Measurements from ENCODE around the gene ARHGAP45.
"Not testable (repeated sequence)": the region's sequence is repeated elsewhere in the genome, so short reads cannot be mapped to it uniquely, and the experiment has no call there.

Gene ARHGAP45

DNA sequence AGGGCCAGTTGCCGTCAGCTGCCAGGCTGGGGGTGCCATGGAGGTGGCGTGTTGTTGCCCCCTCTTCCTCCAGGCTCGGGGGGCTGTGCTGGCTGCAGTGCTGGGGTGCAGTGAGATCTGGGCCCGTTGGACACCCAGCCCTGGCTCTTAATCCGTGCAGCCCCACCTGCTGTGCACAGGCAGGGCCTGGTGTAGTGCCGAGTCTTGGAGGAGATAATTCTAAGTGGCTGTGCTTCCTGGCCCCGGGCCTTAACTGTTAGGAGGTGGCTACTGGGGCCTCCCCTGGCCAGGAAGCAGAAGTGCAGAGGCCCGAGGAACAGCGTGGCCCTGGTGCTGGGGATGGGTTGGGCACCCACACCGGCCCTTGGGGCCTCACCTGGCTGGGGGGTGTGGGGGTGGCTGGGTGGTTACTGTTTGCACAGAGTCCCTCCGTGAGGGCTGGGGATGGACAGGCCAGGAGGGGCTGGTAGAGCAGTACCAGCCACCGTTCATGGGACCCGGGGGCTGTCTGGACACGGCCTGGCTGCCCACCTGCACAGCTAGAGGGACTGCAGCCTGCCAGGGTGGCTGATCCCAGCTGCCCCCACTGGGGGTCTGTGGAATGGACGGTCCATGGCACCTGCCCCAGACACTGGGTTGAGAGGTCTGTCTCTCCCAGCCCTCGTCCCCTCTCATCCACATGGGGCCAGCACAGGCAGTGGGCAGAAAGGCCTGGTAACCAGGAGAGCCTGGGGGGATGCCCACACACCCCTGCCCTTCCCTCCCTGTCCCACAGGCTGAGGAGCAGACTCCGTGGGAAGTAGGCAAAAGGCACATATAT lies 40.1 kb downstream of the ARHGAP45 start:
- DNase-seq, result no peak

GRCh38 chr19:1107661-1108261 lies 40.8 kb downstream of the ARHGAP45 start:
- DNase-seq, result no peak

DNA sequence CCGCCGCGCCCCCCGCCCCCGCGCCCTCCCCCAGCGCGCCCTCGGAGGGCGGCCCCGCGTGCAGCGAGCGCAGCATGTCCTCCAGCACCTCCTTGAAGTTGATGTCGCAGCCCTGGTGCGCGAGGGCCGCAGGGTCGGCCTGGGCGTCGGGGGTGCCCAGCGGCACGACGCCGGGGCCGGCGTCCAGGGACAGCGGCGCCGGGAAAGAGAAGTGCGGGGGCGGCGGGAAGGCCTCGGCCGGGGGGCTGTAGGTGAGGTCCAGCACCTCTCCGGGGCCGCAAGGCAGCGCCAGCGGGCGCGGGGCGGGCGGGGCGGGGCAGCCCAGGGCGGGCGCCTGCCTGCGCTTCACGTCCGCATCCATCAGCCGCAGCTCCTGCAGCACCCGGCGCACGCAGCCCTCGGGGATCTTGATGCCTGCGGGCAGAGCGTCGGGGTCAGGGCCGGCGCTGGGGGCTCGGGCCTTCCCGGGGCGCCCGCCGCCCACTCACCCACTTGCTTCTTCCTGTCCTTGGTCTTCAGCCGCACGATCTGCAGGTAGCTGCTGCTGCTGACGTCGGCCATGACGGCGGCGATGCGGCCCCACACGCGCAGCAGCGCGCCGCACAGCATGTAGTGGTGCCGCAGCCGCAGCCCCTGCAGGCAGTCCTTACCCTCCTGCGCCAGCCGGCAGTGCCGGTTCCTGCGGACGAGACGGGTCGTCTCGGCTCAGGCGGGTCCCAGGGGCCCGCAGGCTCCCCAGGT lies 41.5 kb downstream of the ARHGAP45 start:
- no peak for DNase-seq

DNA sequence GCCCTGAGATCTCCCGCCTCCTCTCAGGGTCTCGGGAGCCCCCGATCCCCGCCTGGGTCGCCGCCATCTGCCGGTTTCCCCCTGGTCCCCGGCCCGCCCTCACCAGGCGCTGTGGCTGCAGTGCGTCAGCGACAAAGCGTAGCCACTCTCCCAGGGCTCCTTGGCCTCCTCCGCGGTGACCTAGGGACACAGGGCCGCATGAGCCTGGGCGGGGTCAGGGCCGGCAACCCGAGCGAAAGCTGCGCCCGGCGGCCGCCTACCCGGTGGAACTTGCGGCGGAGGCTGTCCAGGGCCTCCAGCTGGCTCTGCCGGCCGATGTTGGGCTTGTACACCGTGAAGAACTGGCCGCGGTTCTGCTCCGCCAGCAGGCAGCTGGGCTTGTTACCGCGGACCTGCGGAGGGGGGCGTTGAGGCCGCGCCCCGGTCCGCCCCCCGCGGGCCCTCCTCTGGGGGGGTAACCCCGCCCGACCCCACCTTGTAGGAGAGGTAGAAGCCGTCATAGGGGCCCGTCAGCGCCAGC lies 42.1 kb downstream of the ARHGAP45 start:
- no peak for DNase-seq

GRCh38 chr19:1109697-1110671 lies 43.0 kb downstream of the ARHGAP45 start:
- no peak for DNase-seq

GRCh38 chr19:1110809-1111640 lies 44.1 kb downstream of the ARHGAP45 start:
- DNase-seq, result no peak

GRCh38 chr19:1111641-1112267 lies 44.8 kb downstream of the ARHGAP45 start:
- DNase-seq, result no peak

GRCh38 chr19:1112268-1113029 lies 45.5 kb downstream of the ARHGAP45 start:
- no peak for DNase-seq

DNA sequence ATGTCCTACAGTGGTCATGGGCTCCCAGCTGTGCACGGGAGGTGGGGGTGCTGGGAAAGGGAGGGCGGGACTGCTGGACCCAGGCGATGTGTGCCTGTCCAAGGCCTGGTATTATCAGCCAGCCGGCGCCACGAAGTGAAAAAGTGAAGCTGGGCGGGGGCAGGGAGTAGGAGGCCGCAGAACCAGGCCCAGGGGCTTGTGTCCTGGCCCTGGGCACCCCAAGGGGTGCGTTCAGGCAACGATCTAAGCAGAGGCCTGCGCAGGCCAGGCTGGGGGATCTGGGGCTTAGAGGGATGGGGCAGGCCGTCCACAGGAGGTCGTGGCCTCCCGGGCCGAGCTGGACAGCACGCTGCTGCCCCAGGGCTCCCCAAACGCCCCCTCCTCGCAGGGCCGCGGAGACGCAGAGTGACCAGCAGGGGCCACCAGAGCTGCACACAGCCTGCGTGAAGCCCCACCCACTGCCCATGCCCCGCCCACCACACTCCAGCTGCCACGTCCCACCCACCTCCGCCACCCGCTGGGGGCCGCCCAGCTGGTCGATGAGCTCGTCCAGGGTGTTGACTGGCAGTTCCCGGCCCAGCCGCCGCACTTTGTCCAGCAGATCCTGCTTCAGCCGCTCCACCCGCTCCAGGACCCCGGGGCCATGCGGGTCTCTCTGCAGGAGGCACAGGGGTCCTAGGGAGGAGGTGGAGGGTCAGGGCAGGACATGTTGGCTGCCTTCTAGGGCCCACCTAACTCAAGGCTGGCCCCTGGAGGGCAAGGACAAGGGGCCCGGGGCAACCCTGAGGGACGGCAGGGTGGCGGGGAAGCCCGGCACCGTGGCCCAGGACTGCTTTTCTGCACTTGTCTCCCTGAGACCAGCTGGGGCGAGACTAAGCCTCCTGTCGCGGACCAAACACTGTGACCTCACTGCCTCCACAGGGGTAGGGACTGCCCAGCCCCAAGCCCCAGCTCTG lies 46.3 kb downstream of the ARHGAP45 start:
- DNase-seq, result no peak

DNA sequence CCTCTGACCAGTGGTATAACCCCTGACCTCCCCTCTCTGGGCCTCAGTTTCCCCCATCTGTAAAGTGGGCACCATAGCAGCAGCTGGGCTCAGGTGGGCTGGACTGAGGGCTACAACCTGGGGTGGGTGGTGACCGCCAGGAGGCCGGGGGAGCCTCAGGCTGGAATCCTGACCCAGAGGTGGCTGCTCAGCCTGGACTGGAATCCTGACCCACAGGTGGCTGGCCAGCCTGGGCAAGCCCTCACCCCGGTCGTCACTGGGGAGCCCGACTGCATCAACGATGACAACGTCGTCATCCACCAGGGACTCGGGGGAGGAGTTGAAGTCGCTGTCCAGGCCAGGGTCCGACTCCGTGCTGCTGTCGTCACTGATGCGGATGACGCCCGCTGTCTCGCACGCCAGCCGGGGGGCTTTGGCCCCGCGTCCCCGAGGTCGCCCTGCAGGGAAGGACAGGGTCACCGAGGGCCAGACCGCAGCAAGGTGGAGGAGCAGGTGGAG lies 47.1 kb downstream of the ARHGAP45 start:
- DNase-seq, result no peak

DNA sequence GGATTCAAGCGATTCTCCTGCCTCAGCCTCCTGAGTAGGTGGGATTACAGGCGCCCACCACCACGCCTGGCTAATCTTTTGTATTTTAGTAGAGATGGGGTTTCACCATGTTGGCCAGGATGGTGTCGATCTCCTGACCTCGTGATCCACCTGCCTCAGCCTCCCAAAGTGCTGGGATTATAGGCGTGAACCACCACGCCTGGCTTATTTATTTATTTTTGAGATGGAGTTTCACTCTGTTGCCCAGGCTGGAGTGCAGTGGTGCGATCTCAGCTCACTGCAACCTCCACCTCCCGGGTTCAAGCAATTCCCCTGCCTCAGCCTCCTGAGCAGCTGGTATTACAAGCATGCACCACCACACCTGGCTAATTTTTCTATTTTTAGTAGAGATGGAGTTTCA lies 47.8 kb downstream of the ARHGAP45 start:
- DNase-seq, result not testable (repeated sequence)

GRCh38 chr19:1115646-1116420 lies 48.9 kb downstream of the ARHGAP45 start:
- no peak for DNase-seq

GRCh38 chr19:1116726-1117581 lies 50.0 kb downstream of the ARHGAP45 start:
- DNase-seq, result no peak

GRCh38 chr19:1117654-1118053 lies 50.7 kb downstream of the ARHGAP45 start:
- DNase-seq, result no peak

DNA sequence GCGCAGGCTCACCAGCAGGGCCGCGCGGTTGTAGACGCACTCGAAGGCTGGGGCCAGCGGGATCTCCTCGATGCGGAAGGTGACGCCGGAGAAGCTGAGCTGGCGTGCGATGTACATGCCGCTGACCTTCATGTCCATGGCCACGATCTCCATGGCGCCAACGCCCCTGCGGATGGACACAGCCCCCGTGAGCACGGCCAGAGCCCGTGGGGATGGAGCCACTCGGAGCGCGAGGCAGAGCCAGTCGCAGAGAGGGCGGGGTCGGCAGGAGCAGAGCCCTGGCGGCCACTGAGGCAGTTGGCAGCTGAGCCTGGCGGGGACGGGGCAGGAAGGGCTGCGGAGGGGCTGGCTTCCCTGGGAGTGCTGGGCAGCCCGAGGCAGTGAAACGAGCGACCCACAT lies 52.0 kb downstream of the ARHGAP45 start:
- DNase-seq, result no peak

- DNase-seq, result no peak
Measured at GRCh38 chr19:1119475-1120217, 52.7 kb downstream of the ARHGAP45 start.
